Tracheal epithelial cell (primary cell): ENCODE results near the gene ZBTB42. TPM values are rescaled to one million over a fixed set of nuclear protein-coding genes. Genes with fewer than 3 reads are reported as not detected.

Experiments
- total RNA-seq: library from RNA; depleted of rRNA; stranded (reverse); fragments of >200 nt; gene quantifications from 2 replicates; pipeline ENCODE4 v1.2.1, GENCODE V29; 2014

The ZBTB42 gene
- 10.4 and 10.8 TPM in 2 replicates for total RNA-seq

GRCh38 chr14:104800771-104801519, at the start of gene ZBTB42:
Gene ZBTB42, plus strand, starts transcription at chr14:104801101. Its CDS starts 97 bp downstream, at chr14:104801198.

GRCh38 chr14:104752735-104753527, 48.0 kb upstream of the ZBTB42 start, which contains the start of gene SIVA1:
Gene SIVA1, plus strand, starts transcription at chr14:104753147. Its CDS starts 55 bp downstream, at chr14:104753202.

GRCh38 chr14:104794993-104795780, 5.7 kb upstream of the ZBTB42 start, which contains the start of gene AKT1:
Gene AKT1, minus strand, starts transcription at chr14:104795748. Its CDS starts 3,105 bp downstream, at chr14:104792643.

Other genes starting within 250 kb of the ZBTB42 start
- gene C14orf180, start 221.3 kb upstream of the ZBTB42 start, total RNA-seq: not detected in 2 replicates
- gene TMEM179, start 196.3 kb upstream of the ZBTB42 start, total RNA-seq: not detected in 2 replicates
- gene INF2, start 111.5 kb upstream of the ZBTB42 start, total RNA-seq: 62.7 and 63.9 TPM in 2 replicates
- 8.7 and 18.8 TPM in 2 replicates for gene ADSS1, start 76.9 kb upstream of the ZBTB42 start, total RNA-seq
- 123 and 133 TPM in 2 replicates for gene SIVA1, start 48.0 kb upstream of the ZBTB42 start, total RNA-seq
- gene AKT1, start 5.4 kb upstream of the ZBTB42 start, total RNA-seq: 138 and 168 TPM in 2 replicates
- gene CEP170B, start 64.2 kb downstream of the ZBTB42 start, total RNA-seq: 36.0 and 49.9 TPM in 2 replicates
- not detected in 2 replicates for gene PLD4, start 123.8 kb downstream of the ZBTB42 start, total RNA-seq
- 423 and 574 TPM in 2 replicates for gene AHNAK2, start 177.3 kb downstream of the ZBTB42 start, total RNA-seq
- 9.2 and 14.0 TPM in 2 replicates for gene CLBA1, start 184.7 kb downstream of the ZBTB42 start, total RNA-seq
- gene CDCA4, start 220.0 kb downstream of the ZBTB42 start, total RNA-seq: 53.3 and 55.7 TPM in 2 replicates